IPS DF 19.7 (cell line): Measurements from ENCODE around the gene CCDC92.
"Not testable (repeated sequence)": the region's sequence is repeated elsewhere in the genome, so short reads cannot be mapped to it uniquely, and the experiment has no call there.

Experiments used
- DNase-seq: peaks from one replicate; pipeline ENCODE4 v3.0.0-alpha.2; 2013; ENCODE audit warnings: low read depth, low spot score

The CCDC92 gene

DNA sequence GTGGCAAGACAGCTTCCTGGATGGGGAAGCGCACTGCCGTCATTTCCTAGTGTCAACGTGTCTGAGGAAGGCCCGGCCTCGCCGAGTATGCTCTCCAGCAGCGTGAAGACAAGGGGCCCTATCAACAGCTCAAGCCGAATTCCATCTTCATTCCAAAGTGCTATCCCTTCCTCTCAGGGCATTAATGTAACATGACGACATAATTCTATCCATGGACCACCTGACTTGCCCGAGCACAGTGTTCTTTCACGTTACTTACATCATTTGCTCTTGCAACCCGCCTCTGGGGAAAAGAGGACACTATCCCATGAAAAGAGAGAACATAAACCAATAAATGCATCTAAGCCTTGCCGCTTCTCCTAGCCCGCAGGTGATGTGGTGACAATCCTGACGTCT lies 22.9 kb downstream of the CCDC92 start:
- DNase-seq = no peak

DNA sequence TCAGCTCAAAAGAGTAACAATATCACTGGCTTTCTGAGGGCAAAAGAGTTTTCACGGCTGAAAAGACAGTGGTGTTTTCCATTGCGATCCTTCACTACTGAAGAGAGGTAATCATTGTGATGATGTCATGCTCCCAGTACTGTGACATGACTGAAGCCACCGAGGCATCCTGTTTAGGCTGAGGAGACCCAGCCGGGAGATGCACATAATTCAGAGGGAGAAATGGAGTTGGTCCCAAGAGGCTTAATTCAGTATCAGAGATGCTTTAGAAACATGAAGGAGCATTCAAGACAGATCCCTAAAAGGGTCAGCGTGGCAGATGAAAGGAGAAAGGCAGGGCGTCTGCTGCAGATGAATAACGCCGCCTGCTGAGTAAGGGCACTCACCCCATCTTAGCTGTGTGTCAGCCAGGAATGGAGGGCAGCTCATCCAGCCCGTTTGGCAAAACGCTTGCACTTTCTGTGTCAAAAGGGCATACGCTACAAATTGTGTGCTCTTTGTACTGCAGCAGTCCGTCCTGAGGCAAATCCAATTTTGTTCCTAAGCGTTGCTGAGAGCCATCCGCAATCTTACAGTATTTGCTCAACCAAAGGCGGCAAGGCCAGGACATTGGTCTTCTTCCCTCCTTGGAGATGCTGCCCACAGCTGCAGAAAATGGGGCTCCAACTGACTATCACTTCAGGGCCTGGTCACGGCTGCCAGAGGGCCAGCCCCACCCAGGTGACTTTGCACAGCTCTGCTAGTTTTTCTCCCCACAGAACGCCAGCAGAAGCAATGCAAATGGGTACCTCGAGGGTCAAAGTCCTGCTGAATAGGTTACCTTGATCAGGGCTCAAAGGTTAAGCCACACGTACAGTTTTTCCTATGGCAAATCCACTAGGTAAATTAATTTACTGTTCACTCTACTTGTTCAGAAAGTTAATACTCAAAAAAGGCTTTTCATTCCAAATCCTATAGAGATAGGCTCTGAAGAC lies 23.5 kb downstream of the CCDC92 start:
- no peak for DNase-seq

DNA sequence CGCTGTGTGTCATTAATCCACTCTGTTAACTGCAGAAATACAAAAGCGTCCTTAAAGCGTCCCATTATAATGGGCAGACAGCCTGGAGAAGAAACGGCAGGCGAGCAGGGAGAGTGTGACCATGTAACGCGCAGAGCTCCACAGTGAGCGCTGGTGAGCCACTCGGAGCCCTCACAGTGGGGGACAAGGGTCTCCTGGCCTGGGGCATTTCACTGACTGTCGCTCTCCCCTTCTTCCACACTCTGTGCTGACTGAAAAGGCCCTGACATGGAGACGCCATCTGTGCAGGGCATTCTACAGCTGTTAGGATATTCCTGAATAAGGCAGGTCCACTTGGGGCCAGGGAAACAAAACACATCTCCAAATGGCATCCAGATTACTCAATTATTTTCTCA lies 24.2 kb downstream of the CCDC92 start:
- DNase-seq = no peak

DNA sequence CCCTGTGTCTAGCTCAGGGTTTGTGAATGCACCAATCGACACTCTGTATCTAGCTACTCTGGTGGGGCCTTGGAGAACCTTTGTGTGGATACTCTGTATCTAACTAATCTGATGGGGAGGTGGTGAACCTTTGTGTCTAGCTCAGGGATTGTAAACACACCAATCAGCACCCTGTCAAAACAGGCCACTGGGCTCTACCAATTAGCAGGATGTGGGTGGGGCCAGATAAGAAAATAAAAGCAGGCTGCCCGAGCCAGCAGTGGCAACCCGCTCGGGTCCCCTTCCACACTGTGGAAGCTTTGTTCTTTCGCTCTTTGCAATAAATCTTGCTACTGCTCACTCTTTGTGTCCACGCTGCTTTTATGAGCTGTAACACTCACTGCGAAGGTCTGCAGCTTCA lies 25.1 kb downstream of the CCDC92 start:
- DNase-seq = not testable (repeated sequence)

DNA sequence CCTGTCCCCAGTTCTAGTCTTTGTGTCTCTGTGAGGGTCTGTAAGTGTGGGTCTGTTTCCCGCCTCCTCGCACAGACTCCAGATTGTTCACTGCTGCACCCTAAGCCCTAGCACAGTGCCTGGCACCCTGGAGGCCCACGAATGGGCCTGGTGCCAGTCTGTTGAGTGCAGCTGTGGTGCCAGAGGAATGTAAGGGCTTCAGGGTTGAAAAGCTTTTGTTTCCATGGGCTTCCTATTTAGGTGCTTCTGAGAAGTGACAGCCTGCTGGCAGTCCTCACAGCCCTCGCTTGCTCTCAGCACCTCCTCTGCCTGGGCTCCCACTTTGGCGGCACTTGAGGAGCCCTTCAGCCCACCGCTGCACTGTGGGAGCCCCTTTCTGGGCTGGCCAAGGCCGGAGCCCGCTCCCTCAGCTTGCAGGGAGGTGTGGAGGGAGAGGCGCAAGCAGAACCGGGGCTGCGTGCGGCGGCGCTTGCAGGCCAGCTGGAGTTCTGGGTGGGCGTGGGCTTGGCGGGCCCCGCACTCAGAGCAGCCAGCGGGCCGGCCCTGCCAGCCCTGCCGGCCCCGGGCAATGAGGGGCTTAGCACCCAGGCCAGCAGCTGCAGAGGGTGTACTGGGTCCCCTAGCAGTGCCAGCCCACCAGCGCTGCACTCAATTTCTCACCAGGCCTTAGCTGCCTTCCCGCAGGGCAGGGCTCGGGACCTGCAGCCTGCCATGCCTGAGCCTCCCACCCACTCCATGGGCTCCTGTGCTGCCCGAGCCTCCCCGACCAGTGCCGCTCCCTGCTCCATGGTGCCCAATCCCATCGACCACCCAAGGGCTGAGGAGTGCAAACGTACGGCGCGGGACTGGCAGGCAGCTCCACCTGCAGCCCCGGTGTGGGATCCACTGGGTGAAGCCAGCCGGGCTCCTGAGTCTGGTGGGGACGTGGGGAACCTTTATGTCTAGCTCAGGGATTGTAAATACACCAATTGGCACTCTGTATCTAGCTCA lies 25.8 kb downstream of the CCDC92 start:
- not testable (repeated sequence) for DNase-seq

DNA sequence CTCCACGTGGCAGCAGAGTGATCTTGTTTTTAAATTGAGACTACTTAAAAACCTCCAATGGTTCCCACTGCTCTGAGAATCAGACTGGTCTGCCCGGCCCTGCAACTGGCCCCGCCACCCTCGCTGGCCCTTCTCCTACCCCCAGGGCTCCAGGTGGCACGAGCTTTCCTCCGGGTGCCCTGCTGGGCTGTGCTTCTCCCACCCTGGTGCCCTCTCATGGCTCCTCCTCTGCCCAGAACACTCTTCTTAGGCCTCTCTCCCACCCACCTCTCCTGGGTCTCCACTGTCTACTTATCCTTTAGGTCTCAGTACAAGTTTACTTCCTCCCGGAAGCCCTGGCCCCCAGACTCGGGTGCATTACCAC lies 26.5 kb downstream of the CCDC92 start:
- no peak for DNase-seq

DNA sequence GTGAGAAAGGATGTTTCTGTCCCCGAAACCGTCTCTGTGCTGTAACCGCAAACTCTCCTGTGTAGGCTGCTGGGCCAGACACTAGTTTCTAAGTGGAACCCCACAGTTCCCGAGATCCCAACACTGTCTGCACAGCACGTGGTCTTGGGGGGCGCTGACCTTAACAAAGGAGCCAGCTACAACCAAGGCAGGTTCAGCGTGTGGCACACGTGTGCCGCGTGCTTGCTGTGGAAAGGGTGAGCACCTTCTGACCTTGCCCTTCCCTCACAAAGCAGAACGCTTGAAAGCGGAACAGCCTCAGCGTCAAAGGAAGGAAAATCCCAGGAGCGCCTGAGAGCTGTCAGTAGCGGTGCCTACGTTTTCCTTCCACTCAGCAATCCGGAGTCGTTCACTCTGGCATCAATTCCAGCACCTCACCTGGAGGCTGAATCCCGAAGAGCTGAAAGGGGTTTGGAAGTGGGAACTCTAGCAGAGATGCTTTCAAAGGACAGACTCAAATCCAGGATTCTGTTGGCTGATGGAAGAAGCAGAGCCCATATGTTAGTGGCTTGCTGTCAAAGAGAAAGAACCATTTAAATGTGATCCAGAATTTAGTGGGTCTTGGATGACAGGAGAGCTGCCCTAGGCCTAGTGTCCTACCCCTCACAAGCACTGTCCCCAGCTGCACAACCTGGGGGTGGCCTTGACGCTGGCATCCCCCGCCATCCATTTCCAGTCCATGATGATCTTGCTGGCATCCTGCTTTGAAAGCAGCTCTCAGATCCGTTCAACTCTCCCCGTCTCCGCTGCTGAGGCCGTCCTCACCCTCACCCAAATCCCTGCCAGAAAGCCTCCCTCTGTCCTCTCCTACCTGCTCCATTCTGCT lies 27.1 kb downstream of the CCDC92 start:
- DNase-seq = no peak

DNA sequence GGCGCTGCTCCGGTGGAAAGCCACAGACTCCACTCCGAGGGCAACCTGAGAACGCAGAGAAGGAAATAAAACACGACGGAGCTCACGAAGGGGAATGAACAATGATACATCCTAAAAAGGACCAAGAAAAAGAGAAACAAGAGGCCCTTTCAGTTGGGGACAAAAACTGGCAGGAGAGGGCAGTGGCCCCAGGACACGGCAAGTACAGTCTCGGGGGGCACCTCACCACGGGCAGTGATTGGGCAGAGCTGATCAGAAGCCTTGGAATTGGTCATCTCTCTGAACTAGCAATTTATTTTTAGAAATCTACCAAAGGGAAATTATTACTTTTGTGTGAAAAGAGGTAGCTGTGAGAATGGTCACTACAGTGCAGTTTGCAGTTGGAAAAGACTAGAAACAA lies 27.9 kb downstream of the CCDC92 start:
- no peak for DNase-seq

DNA sequence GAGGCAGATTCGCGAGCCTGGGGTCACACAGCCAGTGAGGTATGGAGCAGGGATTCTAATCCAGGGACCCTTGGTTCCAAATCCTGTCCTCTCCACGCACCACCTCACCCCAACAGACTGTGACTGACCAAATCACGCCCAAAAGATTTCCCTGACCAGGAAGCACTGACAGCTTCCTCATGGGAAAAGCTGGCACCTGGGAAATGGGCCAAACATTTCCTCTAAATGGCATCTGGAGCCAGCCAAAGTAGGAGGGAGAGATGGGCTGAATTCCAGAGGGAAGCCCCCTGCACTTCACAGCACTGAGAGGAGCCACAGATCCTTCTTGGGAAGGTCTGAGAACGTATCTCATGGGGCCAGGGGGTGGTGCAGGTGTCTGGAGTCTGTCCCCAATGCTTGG lies 28.8 kb downstream of the CCDC92 start:
- DNase-seq = no peak

DNA sequence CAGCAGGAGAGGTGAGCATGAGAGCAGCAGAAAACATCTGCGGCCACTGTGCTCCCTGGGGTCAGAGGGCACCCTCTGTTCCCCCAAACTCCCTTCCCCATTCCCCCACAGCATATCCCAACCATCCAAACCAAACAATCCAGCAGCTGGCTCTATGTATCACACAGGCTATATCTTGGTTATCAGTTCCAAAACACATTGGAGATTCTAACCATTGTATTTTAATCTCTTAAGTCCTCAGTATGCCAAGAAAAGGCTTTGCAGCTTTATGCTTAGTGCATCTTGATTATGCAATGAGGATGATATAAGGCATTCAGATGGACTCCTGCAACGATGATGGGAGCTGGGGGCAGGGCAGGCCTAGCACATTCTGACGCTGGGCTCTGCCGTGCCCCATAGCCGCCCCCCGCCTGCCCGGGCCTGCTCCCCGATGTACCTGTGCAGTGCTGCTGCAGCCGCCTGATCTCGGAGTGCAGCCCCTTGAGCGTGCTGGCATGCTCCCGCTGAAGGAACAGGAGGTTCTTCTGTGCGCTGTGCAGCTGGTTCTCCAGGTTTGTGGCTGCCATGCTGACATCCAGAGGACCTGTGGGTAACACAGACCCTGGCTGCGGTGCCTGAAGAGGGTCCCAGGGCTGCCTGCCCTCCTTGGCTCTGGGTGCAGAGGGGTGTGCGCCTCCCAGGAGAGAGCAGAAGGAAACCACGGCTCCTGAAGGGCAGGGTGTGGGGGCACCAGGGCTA lies 29.6 kb downstream of the CCDC92 start:
- no peak for DNase-seq

DNA sequence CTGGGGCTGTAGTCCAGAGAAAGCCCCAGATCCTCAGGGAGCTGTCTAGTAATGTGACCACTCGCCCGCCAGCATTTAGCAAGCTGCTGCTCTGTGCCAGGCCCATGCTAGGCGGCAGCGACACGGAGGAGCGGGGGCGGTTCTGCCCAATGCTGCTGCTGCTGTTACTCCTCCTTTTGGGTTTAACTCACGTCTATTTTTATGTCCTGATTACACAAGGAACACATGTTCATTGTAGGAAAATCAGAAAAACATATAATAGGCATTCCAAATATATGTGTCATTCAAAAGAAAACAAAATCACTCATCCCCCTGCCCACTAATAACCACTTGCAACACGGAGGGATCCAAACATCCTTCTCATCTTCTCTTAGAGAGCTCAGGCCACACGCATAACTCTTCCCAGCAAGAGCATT lies 30.4 kb downstream of the CCDC92 start:
- DNase-seq = no peak

DNA sequence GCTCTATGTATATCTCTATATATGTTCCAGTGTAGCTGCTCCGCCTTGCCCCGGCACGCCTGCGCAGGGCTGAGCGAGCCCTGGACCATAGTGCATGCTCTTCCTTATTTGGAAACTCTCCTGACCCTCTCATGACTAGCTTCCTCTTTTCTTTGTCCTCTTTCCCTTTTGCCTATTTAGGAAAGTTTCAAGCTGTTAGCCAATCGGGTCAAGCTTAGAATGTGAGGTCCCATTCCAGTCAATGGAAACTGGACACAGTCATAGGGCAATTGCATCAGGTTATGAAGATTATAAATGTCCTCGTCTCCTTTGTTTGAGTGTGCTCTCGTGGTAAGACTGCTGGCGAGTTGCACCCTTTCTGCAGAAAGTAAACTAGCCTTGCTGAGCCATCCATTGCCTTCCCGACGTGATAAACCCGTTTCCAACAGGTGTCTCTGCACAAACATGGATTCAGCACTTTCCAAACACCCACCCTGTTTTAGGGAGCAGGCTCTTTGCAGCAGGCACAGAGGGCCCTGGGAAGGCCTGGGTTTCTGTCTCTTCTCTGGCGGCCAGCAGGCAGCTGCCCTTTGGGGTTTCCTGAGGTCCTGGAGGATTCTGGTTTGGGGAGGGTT lies 30.9 kb downstream of the CCDC92 start:
- no peak for DNase-seq

DNA sequence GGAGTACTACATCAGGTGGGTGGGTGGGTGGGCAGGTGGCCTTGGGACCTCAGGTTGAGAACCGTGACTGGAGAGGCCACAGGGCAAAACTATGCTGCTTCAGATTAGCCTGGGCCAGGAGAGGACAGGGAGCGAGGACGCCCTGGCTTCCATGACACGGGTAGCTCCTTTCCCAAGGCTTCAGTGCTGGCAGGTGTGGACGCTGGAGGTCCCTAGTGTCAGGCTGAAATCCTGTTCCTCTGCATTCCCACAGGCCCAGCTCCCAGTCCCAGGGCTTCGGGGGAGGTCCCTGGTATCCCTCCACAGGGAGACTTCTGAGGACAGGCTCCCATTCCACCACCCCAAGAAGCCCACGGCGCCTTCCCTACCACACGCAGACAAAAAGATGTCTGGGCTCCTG lies 31.6 kb downstream of the CCDC92 start:
- no peak for DNase-seq

DNA sequence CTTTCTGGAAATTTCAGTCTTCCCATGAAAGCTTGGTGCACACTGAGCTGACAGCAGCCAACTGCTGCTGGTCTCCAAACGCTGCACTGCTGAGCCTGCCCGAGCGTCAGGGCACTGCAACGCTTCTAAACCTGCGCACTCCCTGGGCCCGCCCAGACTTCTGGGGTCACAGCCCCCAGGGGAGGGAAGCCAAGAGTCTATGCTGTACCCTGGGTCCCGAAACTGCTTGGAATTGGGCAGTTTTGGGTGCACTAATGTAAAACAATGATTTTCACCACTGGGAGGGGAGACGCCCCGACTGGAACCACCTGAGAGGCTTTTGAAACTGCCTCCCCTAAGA lies 32.0 kb downstream of the CCDC92 start:
- DNase-seq = no peak

DNA sequence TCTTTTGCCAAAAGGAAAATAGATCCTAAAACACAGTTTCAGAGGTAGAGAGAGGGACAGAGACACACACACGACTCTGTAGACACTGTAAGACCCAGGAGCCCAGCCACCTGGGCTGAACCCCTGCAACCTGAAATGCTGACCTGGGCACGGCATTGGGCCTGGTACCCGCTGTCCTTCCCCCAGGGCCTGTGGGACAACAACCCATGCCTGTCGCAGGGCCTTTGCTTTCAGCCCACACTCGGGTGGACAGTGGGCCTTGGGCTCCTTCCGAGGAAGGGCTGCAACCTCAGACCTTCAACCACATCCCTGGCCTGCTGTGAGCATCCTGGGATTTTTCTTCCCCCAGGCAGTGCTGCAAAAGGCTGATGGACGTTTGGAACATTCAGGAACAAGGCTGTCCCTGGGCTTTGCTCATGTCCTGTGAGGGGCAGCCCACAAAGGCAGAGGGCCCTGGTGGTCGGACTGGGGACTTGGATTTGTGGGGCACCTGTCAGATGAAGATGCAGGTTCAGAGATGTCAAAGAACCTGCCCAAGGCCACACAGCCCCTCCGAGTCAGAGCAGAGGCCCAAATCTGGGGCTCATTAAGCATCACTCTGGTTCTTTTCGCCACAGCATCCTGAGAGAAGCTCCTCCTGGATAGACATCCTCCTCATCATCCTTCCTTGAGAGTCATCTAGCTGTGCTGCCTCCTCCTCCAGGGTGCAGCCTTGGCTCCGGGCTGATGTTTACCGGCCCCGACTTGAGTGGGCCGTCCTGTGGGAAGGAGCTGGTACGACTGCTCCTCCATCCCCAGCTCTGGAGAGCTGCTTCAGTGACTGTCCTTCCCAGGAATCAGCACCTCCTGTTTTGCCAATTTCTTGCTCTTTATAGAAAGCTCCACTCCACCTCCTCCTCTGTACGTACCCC lies 32.7 kb downstream of the CCDC92 start:
- DNase-seq = no peak

DNA sequence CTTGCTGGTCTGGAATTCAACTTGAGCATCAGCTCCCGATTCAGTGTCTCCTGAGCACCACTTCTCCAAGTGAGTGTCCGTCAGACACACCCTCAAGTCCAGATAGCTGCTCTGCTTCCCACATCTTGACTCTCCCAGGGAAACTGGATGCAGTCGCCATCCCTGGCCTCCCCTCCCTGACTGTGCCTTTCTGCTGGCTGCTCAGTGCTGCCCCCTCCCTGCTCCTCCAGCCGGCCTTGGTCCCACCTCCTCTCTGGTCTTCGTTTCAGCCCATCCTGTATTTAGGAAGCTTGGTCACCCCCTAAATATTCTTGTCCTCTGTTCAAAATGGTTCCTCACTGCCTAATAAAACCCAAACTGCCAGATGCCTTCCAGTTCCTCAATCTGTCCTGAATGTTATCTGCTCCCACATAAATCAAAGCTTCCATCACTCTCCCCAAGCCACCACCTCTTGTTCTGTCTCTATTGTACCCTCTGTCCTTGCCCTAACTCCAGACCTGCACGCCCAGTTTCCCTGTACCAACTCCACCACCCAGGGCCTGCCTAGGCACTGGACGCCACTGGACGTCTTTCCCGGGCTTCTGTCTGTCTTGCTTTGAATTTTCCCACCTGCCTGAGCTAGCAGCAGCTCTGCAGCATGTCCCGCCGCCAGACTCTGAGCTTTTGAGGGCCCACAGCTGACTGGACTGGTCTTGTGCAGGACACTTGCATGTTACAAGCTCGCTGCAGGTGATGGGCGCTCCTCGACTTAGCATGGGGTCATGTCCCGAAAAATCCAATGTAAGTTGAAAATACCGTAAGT lies 33.8 kb downstream of the CCDC92 start:
- no peak for DNase-seq

DNA sequence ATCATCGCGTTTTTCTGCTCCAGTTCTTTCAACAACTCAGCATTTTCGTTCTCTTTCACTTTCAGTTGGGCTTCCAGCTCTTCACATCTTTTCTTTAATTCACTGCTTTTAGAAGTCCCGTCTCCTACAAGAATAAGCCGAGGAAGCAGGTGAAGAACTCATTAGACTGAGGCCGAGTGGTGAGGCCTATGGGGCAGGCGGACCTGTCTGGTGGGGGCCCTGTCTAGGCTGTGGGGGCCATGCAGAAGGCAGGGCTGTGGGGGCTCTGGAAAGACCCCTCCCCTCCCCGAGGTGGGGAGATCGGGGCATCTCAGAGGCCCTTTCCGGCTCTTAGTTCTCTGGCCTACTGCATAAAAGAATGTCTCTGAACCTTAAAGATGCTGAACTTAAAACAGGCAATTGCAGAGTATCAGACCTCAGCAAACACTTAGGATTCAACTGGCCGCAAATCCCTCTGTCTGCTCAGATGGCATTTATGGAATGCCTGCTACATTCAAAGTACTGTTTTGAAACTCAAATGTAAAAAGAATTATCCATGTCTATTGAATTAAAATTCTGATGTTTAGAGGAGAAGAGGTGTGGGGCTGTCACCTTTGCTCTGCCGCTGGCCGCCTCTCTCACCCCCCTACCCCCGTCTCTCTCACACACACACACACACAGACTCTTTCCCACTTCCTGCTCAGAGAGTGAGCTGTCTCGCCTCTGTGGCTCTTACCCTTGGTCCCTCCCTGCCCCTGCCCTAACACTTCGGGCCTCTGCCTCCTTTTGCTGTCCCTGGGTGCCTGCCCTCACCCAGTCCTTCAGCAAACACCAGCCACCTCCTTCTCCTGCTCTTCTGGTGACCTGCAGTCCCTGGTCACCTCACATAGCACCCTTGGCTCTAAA lies 34.7 kb downstream of the CCDC92 start:
- no peak for DNase-seq
